ENCODE results near the gene PPP1R10.
A peak's percentile ranks its signal among the peaks of the same experiment; 100 is the strongest.

PPP1R10 gene

GRCh38 chr6:30641048-30641447, 24.0 kb upstream of the PPP1R10 start:
- H3K36me3 Mint-ChIP-seq = peaks cover 1% of the 10 kb centered on the region
- no peaks in the 10 kb centered on the region for H3K9me3 Mint-ChIP-seq
- H3K27me3 Mint-ChIP-seq = no peaks in the 10 kb centered on the region
- no peak overlapping the region for H3K27ac Mint-ChIP-seq
- peaks cover 30% of the 10 kb centered on the region for H3K4me1 Mint-ChIP-seq
- no peak overlapping the region for H3K4me3 Mint-ChIP-seq

GRCh38 chr6:30640481-30640880, 23.4 kb upstream of the PPP1R10 start:
- Mint-ChIP-seq H3K27ac (no peak overlapping the region), H3K4me3 (no peak overlapping the region), H3K9me3 (no peaks in the 10 kb centered on the region), H3K4me1 (peaks cover 24% of the 10 kb centered on the region), H3K27me3 (no peaks in the 10 kb centered on the region), H3K36me3 (peaks cover 4% of the 10 kb centered on the region)

GRCh38 chr6:30635834-30636233, 18.8 kb upstream of the PPP1R10 start:
- Mint-ChIP-seq H3K4me1 (peaks cover 5% of the 10 kb centered on the region), H3K4me3 (no peak overlapping the region), H3K36me3 (peaks cover 14% of the 10 kb centered on the region), H3K9me3 (no peaks in the 10 kb centered on the region), H3K27me3 (no peaks in the 10 kb centered on the region), H3K27ac (no peak overlapping the region)

- H3K4me3 Mint-ChIP-seq = peak within 1 kb of the TSS; percentile 93
- no peaks in the 10 kb centered on the region for H3K27me3 Mint-ChIP-seq
- peaks cover 25% of the 10 kb centered on the region for H3K4me1 Mint-ChIP-seq
- peak within 1 kb of the TSS; percentile 92 for H3K27ac Mint-ChIP-seq
- H3K36me3 Mint-ChIP-seq = peaks cover 10% of the 10 kb centered on the region
- no peaks in the 10 kb centered on the region for H3K9me3 Mint-ChIP-seq
Observed at GRCh38 chr6:30626484-30627366, 9.7 kb upstream of the PPP1R10 start, which contains the start of gene ATAT1. TSS of gene ATAT1 (plus strand) at chr6:30626874.

- peaks cover 6% of the 10 kb centered on the region for H3K36me3 Mint-ChIP-seq
- no peaks in the 10 kb centered on the region for H3K9me3 Mint-ChIP-seq
- H3K27ac Mint-ChIP-seq = peak overlapping the region; percentile 46
- H3K4me3 Mint-ChIP-seq = no peak overlapping the region
- no peaks in the 10 kb centered on the region for H3K27me3 Mint-ChIP-seq
- H3K4me1 Mint-ChIP-seq = peaks cover 25% of the 10 kb centered on the region
Observed at GRCh38 chr6:30625511-30625910, 8.5 kb upstream of the PPP1R10 start.

- peak overlapping the region; percentile 94 for H3K4me3 Mint-ChIP-seq
Observed at GRCh38 chr6:30619561-30619960, 2.5 kb upstream of the PPP1R10 start.

GRCh38 chr6:30618270-30618797, 1.3 kb upstream of the PPP1R10 start:
- no peaks in the 10 kb centered on the region for H3K9me3 Mint-ChIP-seq
- H3K27ac Mint-ChIP-seq = peak overlapping the region; percentile 99
- H3K27me3 Mint-ChIP-seq = no peaks in the 10 kb centered on the region
- H3K4me3 Mint-ChIP-seq = peak overlapping the region; percentile 94
- peaks cover 28% of the 10 kb centered on the region for H3K4me1 Mint-ChIP-seq
- peaks cover 38% of the 10 kb centered on the region for H3K36me3 Mint-ChIP-seq

More at GRCh38 chr6:30619561-30619960, 2.5 kb upstream of the PPP1R10 start:
- Mint-ChIP-seq H3K27ac (peak overlapping the region; percentile 99), H3K4me1 (peaks cover 16% of the 10 kb centered on the region), H3K36me3 (peaks cover 30% of the 10 kb centered on the region), H3K9me3 (no peaks in the 10 kb centered on the region), H3K27me3 (no peaks in the 10 kb centered on the region)

GRCh38 chr6:30617565-30618269, 674 bp upstream of the PPP1R10 start, which contains the start of gene MRPS18B:
TSS of gene MRPS18B (plus strand) at chr6:30617840. CDS start at chr6:30617866, 26 bp downstream.
- no peaks in the 10 kb centered on the region for H3K27me3 Mint-ChIP-seq
- peak within 1 kb of the TSS; percentile 99 for H3K27ac Mint-ChIP-seq
- peak within 1 kb of the TSS; percentile 94 for H3K4me3 Mint-ChIP-seq
- H3K36me3 Mint-ChIP-seq = peaks cover 40% of the 10 kb centered on the region
- no peaks in the 10 kb centered on the region for H3K9me3 Mint-ChIP-seq
- H3K4me1 Mint-ChIP-seq = peaks cover 34% of the 10 kb centered on the region

- Mint-ChIP-seq H3K9me3 (no peaks in the 10 kb centered on the region), H3K36me3 (peaks cover 44% of the 10 kb centered on the region), H3K4me3 (peak overlapping the region; percentile 94), H3K27me3 (no peaks in the 10 kb centered on the region), H3K4me1 (peaks cover 48% of the 10 kb centered on the region), H3K27ac (peak overlapping the region; percentile 99)
Observed at GRCh38 chr6:30615958-30616810, 859 bp downstream of the PPP1R10 start.

GRCh38 chr6:30615219-30615957, 1.7 kb downstream of the PPP1R10 start:
- H3K27me3 Mint-ChIP-seq = no peaks in the 10 kb centered on the region
- H3K9me3 Mint-ChIP-seq = no peaks in the 10 kb centered on the region
- peaks cover 44% of the 10 kb centered on the region for H3K36me3 Mint-ChIP-seq
- peak overlapping the region; percentile 94 for H3K4me3 Mint-ChIP-seq
- H3K4me1 Mint-ChIP-seq = peaks cover 56% of the 10 kb centered on the region
- peak overlapping the region; percentile 99 for H3K27ac Mint-ChIP-seq

GRCh38 chr6:30614843-30615218, 2.2 kb downstream of the PPP1R10 start:
- Mint-ChIP-seq H3K27me3 (no peaks in the 10 kb centered on the region), H3K4me1 (peaks cover 62% of the 10 kb centered on the region), H3K27ac (peak overlapping the region; percentile 99), H3K9me3 (no peaks in the 10 kb centered on the region), H3K36me3 (peaks cover 44% of the 10 kb centered on the region), H3K4me3 (peak overlapping the region; percentile 94)

GRCh38 chr6:30614044-30614842, 2.8 kb downstream of the PPP1R10 start:
- peaks cover 62% of the 10 kb centered on the region for H3K4me1 Mint-ChIP-seq
- no peaks in the 10 kb centered on the region for H3K27me3 Mint-ChIP-seq
- H3K9me3 Mint-ChIP-seq = no peaks in the 10 kb centered on the region
- H3K4me3 Mint-ChIP-seq = peak overlapping the region; percentile 94
- peaks cover 44% of the 10 kb centered on the region for H3K36me3 Mint-ChIP-seq
- H3K27ac Mint-ChIP-seq = peak overlapping the region; percentile 99

- H3K27me3 Mint-ChIP-seq = no peaks in the 10 kb centered on the region
- H3K9me3 Mint-ChIP-seq = no peaks in the 10 kb centered on the region
- H3K36me3 Mint-ChIP-seq = peaks cover 44% of the 10 kb centered on the region
- peak overlapping the region; percentile 94 for H3K4me3 Mint-ChIP-seq
- H3K4me1 Mint-ChIP-seq = peaks cover 62% of the 10 kb centered on the region
- peak overlapping the region; percentile 73 for H3K27ac Mint-ChIP-seq
Observed at GRCh38 chr6:30613251-30614043, 3.6 kb downstream of the PPP1R10 start.
